GM18858 (cell line): ENCODE results near the gene CAPG.
"Not testable (repeated sequence)": the region's sequence is repeated elsewhere in the genome, so short reads cannot be mapped to it uniquely, and the experiment has no call there.

Experiments used
- ATAC-seq: cut with Tn5 transposase; IDR thresholded peaks from one replicate; pipeline ENCODE4 v1.9.1; 2021; ENCODE audit not compliant: unreplicated experiment

CAPG gene

GRCh38 chr2:85421260-85422071 lies 11.3 kb upstream of the CAPG start:
- no peak for ATAC-seq

GRCh38 chr2:85420536-85421259 lies 10.5 kb upstream of the CAPG start:
- ATAC-seq = peak; percentile 45

DNA sequence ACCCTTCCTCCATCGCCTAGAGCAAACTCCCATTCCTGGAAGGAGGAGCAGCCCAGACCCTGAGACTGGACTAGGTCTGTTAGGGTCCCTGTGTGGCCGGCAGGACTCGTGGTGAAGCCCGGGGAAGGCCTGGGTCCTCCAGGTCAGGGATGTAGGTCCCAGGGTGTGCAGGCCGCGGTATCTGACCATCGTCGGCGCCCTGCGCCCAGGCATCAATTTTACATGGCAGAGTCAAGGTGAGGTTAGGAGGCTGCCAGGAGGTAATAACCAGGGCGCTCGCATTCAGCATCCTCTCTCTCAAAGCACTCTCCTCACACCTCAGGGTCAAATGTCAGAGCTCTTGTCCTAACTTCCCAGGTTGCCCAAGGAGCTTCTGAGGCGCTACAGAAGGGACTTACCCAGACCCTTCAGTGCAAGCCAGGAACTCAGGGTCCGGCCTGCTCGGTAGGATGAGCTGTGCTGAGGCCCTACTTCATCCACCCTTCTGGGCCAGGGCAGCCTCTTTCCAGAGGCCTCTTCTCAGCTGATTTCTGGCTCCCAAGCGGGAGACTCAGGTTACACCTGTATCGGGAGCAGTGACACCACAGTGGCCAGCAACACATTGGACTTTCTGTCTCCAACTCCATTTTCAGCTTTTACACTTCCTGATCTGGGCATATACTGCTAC lies 9.0 kb upstream of the CAPG start:
- no peak for ATAC-seq

DNA sequence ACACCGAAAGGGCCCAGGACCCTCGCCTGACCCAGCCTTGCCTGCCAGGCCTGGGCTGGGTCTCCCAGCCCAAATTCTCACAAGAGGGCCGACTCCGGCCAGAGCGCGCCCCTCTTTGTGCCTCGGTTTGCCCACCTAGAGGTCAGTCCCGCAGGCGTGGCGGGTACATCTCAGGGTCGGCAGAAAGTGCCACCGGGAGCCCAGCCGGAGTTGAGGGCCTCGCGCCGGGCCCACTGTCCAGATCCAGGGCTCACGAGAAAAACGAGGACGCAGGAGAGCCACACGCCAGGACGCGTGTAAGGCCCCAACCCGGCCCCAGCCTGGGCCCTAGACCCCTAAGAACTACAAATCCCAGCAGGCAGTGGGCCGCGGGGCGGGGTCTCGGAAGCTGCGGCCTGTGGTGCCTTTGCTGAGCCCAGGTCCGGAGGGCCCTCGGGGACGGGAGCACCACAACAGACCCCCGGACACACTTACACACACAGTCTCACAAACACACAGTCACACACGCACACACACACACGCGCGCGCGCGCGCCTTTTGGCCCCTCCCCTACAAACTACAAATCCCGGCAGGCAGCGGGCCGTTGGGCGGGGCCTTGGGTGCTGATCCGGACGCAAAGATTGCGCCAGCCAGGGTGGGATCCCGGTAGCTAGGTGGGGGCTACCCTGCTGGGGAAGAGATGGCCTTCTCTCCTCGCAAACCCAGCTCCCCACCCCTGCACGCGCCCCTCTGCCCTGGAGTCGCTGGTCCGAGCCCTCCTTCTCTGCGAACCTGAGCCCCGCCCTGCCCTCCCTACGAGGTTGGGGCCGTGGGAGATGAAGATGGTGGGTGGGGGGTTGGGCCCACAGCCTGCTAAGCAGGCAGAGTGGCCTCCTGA lies 8.2 kb upstream of the CAPG start, which contains the start of gene SH2D6:
SH2D6 (plus strand) TSS at position 583 of the 877 bp plus-strand sequence. CDS start 10,752 bp downstream, outside the sequence.
- peak; percentile 74 for ATAC-seq

GRCh38 chr2:85415980-85416650 lies 5.9 kb upstream of the CAPG start:
- ATAC-seq = no peak

GRCh38 chr2:85414761-85415553 lies 4.8 kb upstream of the CAPG start:
- no peak for ATAC-seq

- not testable (repeated sequence) for ATAC-seq
Observed at GRCh38 chr2:85414421-85414759, 4.2 kb upstream of the CAPG start.

GRCh38 chr2:85413592-85414420 lies 3.6 kb upstream of the CAPG start:
- ATAC-seq = no peak

GRCh38 chr2:85411405-85411748 lies 1.2 kb upstream of the CAPG start:
- ATAC-seq = no peak

GRCh38 chr2:85410584-85411404 lies 628 bp upstream of the CAPG start:
- ATAC-seq = no peak

- ATAC-seq = peak; percentile 41
Observed at GRCh38 chr2:85405201-85406059, 4.7 kb downstream of the CAPG start.

- no peak for ATAC-seq
Observed at GRCh38 chr2:85401844-85402243, 8.3 kb downstream of the CAPG start.

DNA sequence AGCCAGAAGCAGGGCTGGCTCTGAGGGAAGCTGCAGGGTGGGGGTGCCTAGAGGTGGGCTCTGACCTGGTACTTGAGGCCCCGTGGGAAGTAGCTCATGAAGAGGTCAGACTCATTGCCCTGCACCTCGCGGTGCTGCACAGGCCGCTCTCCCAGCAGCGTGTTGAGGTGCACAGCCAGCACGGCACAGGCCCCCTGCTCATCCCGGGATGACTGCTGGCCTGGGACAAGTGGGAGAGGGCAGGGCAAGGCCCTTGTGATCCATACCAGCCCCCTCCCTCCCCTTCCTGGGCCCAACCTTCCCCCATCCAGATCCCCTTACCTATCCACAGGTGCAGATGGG lies 8.7 kb downstream of the CAPG start:
- no peak for ATAC-seq

- ATAC-seq = no peak
Observed at GRCh38 chr2:85400541-85401463, 9.4 kb downstream of the CAPG start.

DNA sequence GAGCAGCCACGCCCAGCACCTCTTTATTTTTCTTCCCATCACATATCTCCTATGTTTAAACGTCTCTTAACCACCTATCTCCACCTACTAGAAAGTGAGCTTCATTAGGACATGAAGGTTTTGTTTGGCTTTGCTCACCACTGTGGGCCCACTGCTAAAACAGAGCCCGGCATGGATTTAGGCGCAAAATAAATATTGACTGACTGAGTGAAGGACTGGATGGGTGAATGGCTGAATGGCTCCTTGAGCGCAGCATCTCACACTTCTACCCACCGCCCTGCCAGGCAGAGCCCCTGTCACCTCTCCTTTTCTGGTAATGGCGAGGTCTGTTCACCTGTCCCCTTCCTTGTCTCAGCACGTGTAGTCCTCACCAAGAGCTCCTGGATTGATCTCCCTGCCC lies 10.1 kb downstream of the CAPG start:
- ATAC-seq = no peak

- ATAC-seq = no peak
Observed at GRCh38 chr2:85399183-85399455, 11.0 kb downstream of the CAPG start.
